Osteoblast (primary cell): ENCODE results near the gene COLGALT1. TPM values are rescaled to one million over a fixed set of nuclear protein-coding genes. Genes with fewer than 3 reads are reported as not detected.

Experiments used
- DNase-seq: peaks from one replicate; pipeline ENCODE4 v3.0.0; 2011; ENCODE audit warnings: low spot score, mixed read lengths; ENCODE audit not compliant: insufficient read length; ENCODE audit errors: missing footprints
- H2AFZ ChIP-seq: 2 replicates; pipeline ENCODE4 v1.6.0; 2011; ENCODE audit warnings: mild to moderate bottlenecking, low read length
- H3K27ac ChIP-seq: 2 replicates; pipeline ENCODE4 v1.5.1; 2011; ENCODE audit warnings: mild to moderate bottlenecking, low read depth, low read length, moderate library complexity
- H3K27me3 ChIP-seq: 2 replicates; pipeline ENCODE4 v1.6.0; 2012; ENCODE audit warnings: mild to moderate bottlenecking, control low read depth, inconsistent platforms, low read length, moderate library complexity; ENCODE audit not compliant: insufficient read depth
- H3K36me3 ChIP-seq: 2 replicates; pipeline ENCODE4 v1.5.1; 2011; ENCODE audit warnings: mild to moderate bottlenecking, low read length, control low read depth, moderate library complexity; ENCODE audit not compliant: insufficient read depth
- H3K4me1 ChIP-seq: 2 replicates; pipeline ENCODE4 v1.5.1; 2011; ENCODE audit warnings: mild to moderate bottlenecking, low read length, control low read depth, moderate library complexity; ENCODE audit not compliant: insufficient read depth
- H3K4me2 ChIP-seq: 2 replicates; pipeline ENCODE4 v1.6.0; 2011; ENCODE audit warnings: mild to moderate bottlenecking, low read length; ENCODE audit not compliant: insufficient read depth
- H3K4me3 ChIP-seq: fragments of 200-600 bp; sonication (generic); 3 replicates; pipeline ENCODE4 v1.5.1; 2012; ENCODE audit warnings: mild to moderate bottlenecking, low read length, inconsistent platforms; ENCODE audit not compliant: insufficient read depth
- H3K79me2 ChIP-seq: 2 replicates; pipeline ENCODE4 v1.6.0; 2012; ENCODE audit warnings: mild to moderate bottlenecking, low read length, control low read depth, inconsistent platforms; ENCODE audit not compliant: insufficient read depth
- H3K9me3 ChIP-seq: 2 replicates; pipeline ENCODE4 v1.5.1; 2011; ENCODE audit warnings: low read depth, low read length, control low read depth
- H4K20me1 ChIP-seq: 2 replicates; pipeline ENCODE4 v1.6.0; 2012; ENCODE audit warnings: mild to moderate bottlenecking, low read length, control low read depth; ENCODE audit not compliant: insufficient read depth
- total RNA-seq: library from RNA; depleted of rRNA; stranded (reverse); fragments of >200 nt; gene quantifications from 2 replicates; pipeline ENCODE4 v1.2.3, GENCODE V29; 2012
- TF ChIP-seq, protein P1 (sequence below): IDR thresholded peaks from 2 replicates; pipeline ENCODE4 v1.5.1; 2011; ENCODE audit warnings: mild to moderate bottlenecking, low read depth, low read length, moderate library complexity; ENCODE audit errors: extremely low read depth

COLGALT1 gene
- total RNA-seq, 1 donor: 108 TPM

DNA sequence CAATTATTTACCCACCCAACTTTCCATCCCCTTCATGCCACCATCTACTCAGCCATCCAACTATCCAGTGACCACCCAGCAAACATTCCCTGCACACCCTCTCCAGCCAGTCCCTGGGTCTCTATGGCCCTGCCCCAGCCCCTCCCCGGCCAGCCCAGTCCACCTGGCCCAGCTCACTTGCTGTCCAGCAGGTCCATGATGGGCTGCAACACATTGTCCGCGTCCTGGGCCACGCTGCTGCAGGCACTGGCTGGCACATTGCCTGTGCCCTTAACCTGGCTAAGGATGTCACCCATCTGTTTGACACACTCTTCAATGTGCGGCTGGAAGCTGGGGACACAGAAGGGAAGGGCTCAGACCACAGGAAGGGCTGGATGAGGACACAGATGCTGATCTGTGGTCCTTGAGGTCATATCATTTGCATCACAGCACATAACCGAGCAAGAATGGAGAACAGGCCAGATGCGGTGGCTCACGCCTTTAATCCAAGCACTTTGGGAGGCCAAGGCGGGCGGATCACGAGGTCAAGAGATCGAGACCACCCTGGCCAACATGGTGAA lies 71.1 kb downstream of the COLGALT1 start:
- no peaks in the 10 kb centered on the region for H3K4me1 ChIP-seq
- DNase-seq: peak; percentile 29
- no peaks in the 10 kb centered on the region for H3K79me2 ChIP-seq
- no peak overlapping the region for H3K27ac ChIP-seq
- H3K4me3 ChIP-seq: no peak overlapping the region
- no peak overlapping the region for H3K4me2 ChIP-seq
- no peaks in the 10 kb centered on the region for H3K9me3 ChIP-seq
- no peaks in the 10 kb centered on the region for H4K20me1 ChIP-seq
- TF ChIP-seq, protein P1, sequence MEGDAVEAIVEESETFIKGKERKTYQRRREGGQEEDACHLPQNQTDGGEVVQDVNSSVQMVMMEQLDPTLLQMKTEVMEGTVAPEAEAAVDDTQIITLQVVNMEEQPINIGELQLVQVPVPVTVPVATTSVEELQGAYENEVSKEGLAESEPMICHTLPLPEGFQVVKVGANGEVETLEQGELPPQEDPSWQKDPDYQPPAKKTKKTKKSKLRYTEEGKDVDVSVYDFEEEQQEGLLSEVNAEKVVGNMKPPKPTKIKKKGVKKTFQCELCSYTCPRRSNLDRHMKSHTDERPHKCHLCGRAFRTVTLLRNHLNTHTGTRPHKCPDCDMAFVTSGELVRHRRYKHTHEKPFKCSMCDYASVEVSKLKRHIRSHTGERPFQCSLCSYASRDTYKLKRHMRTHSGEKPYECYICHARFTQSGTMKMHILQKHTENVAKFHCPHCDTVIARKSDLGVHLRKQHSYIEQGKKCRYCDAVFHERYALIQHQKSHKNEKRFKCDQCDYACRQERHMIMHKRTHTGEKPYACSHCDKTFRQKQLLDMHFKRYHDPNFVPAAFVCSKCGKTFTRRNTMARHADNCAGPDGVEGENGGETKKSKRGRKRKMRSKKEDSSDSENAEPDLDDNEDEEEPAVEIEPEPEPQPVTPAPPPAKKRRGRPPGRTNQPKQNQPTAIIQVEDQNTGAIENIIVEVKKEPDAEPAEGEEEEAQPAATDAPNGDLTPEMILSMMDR: no peak
- H2AFZ ChIP-seq: no peak overlapping the region
- no peaks in the 10 kb centered on the region for H3K36me3 ChIP-seq
- no peaks in the 10 kb centered on the region for H3K27me3 ChIP-seq

DNA sequence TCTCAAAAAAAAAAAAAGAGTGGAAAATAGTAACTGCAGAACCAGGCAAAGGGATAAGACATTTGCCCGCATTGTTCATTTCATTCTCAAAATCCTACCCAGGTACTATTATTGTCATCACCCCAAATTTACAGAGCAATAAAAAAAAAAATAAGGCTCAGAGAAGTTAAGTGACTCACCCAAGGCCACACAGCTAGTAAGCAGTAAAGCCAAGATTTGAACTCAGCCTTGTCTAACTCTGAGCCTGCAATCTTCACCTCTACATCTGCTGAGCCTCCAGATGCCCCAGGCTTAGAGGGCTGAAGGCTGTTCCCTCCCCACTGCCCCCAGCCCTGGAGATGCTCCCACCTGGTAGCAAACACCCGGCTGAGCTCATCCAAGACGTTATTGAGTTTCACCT lies 71.7 kb downstream of the COLGALT1 start:
- Histone ChIP-seq H3K4me2 (no peak overlapping the region), H3K27me3 (no peaks in the 10 kb centered on the region), H3K27ac (no peak overlapping the region), H3K9me3 (no peaks in the 10 kb centered on the region), H3K4me3 (no peak overlapping the region), H3K79me2 (no peaks in the 10 kb centered on the region), H4K20me1 (no peaks in the 10 kb centered on the region), H2AFZ (no peak overlapping the region), H3K4me1 (no peaks in the 10 kb centered on the region), H3K36me3 (no peaks in the 10 kb centered on the region)
- TF ChIP-seq, protein P1: no peak
- DNase-seq: no peak

DNA sequence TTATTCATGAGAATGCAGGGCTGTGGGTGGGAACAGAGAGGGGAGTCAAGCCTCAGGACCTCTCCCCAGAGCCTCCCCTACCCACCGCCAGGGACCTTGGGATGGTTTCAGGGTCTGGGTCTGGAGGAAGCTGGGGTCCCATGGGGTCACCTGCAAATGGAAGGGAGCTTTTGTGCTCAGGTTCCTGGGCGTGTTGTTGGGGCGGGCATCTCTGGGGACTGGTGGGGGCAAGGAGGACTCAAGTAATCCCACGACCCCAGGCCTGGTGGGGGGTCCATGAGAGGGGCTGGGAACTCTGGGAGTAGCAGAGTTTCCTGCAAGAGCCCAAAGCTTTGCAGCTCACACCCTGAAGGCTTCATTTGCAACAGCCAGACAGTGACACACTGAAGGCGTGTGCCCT lies 72.5 kb downstream of the COLGALT1 start:
- no peak overlapping the region for H3K27ac ChIP-seq
- H3K79me2 ChIP-seq: no peaks in the 10 kb centered on the region
- no peak for DNase-seq
- H3K27me3 ChIP-seq: no peaks in the 10 kb centered on the region
- TF ChIP-seq, protein P1: no peak
- no peaks in the 10 kb centered on the region for H4K20me1 ChIP-seq
- H2AFZ ChIP-seq: no peak overlapping the region
- H3K36me3 ChIP-seq: no peaks in the 10 kb centered on the region
- H3K9me3 ChIP-seq: no peaks in the 10 kb centered on the region
- H3K4me2 ChIP-seq: no peak overlapping the region
- no peaks in the 10 kb centered on the region for H3K4me1 ChIP-seq
- H3K4me3 ChIP-seq: no peak overlapping the region

DNA sequence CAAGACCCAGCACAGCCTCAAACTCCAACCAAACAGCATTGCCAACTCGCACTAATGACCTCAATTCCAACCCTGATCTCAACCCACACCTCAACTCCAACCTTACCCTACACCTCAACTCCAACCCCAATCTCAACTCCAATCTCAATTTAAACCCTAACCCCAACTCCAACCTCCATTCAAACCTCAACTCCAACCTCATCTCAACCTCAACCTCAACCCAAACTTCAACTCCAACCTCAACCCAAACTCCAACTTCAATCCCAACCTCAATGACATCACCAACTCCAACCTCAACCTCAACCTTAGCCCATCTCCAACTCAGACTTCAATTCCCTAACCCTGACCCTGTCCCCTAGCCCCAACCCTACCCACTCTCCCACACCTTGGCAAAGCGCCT lies 74.3 kb downstream of the COLGALT1 start:
- DNase-seq: no peak
- TF ChIP-seq, protein P1: no peak
- Histone ChIP-seq H3K27ac (no peak overlapping the region), H4K20me1 (no peaks in the 10 kb centered on the region), H3K27me3 (no peaks in the 10 kb centered on the region), H2AFZ (no peak overlapping the region), H3K9me3 (no peaks in the 10 kb centered on the region), H3K36me3 (no peaks in the 10 kb centered on the region), H3K79me2 (no peaks in the 10 kb centered on the region), H3K4me1 (no peaks in the 10 kb centered on the region), H3K4me3 (no peak overlapping the region), H3K4me2 (no peak overlapping the region)
